Right lung (tissue), 5 donors: ENCODE data around the gene DCDC2. TPM values are rescaled to one million over a fixed set of nuclear protein-coding genes. Genes with fewer than 3 reads are reported as not detected.
"Not testable (repeated sequence)": the region's sequence is repeated elsewhere in the genome, so short reads cannot be mapped to it uniquely, and the experiment has no call there.

ENCODE experiments used
- DNase-seq, 2 donors: peaks; one replicate each; pipeline ENCODE4 v3.0.0-alpha.2; 2013
- polyA plus RNA-seq, 5 donors: library from polyadenylated mRNA; unstranded; fragments of 120-200 nt; gene quantifications; one replicate each; pipeline versions ENCODE4 v1.2.1 to v1.2.3, GENCODE V29; 2013; ENCODE audit warnings: inconsistent platforms in 1 of 5, low replicate concordance in 1 of 5; ENCODE audit not compliant: insufficient read length in 5 of 5, insufficient read depth in 1 of 5

DCDC2 gene
- polyA plus RNA-seq, 5 donors = 8.3 to 16.6 (median 12.2) TPM

DNA sequence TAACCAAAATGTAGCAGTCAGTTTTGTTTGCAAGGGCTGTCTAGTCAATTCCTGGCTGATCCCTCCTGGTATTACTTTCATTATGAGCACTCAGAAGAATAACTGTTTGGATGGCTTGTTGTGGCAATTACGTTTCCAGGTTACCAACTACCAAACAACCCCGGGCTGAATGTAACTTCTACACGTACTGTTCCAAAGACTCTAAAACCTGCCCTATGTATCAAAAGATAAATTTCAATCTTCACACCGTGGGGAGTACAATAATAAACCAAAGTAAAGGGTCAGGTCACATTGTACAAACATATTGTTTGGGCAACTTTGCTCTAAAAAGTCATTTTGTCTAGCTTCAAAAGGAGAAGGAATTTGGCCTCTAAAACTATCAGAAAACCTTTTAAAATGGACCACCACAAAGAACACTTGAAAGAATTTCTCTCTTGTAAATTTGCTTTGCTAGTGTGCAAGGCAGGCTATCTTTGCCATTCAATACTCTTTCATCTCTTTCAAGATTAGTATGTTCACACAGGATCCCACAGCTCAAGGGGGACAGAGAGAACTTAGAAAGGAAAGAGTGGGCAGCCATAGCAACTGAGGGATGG, 27.6 kb downstream of the DCDC2 start:
- DNase-seq = no peak

DNA sequence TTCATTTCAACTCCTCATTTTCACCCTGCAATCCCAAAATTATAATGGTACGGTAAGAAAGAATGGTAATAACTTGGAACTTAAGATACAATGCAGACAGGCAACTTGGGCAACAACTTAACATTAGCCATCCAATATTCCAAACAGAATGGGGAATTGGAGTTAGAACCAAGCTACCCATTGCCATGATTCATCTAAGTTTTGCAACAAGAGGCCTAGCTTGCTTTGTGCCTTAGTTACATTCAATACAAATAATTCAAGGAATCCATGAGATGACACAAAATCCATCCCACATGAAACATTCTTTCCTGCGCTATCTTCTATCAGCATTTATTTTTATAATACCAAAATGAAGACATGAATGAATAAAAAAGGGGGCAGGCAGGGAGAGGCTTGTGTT, 28.4 kb downstream of the DCDC2 start:
- DNase-seq = no peak

DNA sequence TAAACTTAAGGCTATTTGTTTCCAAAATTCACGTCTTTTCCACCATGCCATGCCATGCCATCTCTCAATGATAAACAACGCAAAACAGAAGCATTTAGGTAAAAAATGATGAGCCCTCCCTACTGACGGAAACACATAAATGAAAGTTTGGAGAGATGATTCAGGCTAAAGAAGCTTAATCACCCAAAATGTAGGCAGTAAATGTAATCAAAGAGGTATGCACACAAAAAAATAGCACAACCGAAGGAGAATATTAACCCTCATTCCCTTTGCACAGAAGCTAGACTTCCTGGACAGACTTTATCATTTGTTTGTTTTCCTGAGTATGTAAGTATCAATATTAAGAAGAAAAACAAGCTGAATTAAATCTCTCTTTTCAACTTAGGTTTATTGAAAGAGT, 28.8 kb downstream of the DCDC2 start:
- DNase-seq = no peak

DNA sequence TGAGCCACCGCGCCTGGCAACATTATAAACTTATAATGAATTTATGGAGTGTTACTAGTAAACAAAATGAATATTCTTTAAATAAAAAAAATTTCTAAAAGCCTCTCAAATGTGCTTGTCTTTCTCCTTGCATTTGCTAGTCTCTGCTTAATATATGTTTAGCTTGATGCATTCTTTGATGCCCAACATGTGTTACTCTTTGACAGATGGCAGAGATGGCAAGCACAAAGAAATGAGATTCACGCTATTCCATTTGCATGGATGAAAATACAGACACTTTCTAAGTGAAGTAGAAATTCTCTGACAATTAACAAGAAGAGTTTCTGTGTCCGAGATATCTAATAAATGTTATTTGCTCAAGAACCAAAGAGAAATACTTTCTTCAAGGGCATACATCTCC, 30.1 kb downstream of the DCDC2 start:
- no peak for DNase-seq

DNA sequence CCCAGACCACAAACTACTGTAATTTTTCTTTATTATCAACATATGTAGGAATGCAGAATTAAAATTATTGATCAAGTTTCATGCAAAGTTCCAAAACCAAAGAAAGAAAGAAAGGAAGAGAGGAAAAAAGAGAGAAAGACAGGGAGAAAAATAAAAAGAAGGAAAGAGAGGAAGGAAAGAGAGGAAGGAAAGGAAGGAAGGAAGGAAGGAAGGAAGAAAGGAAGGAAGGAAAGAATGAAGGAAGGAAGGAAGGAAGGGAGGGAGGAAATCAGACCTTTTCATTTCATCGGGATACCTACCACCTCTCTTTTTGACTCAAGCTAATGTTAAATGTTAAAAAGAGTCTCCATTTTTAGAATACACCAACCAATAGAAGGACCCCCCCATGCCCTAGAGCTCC, 31.9 kb downstream of the DCDC2 start:
- DNase-seq = no peak

DNA sequence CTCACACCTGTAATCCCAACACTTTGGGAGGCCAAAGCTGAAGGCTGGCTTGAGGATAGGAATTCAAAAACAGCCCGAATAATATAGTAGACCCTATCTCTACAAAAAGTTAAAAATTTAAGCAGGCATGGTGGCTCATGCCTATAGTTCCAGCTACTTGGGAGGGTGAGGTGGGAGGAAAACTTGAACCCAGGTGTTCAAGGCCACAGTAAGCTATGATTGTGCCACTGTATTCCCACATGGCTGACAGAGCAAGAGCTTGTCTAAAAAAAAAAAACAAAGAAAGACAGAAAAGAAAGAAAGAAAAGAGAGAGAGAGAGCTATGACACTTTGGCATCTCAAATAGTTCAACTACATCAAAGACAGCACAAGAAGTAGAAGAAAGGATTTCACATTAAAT, 33.2 kb downstream of the DCDC2 start:
- no peak for DNase-seq

DNA sequence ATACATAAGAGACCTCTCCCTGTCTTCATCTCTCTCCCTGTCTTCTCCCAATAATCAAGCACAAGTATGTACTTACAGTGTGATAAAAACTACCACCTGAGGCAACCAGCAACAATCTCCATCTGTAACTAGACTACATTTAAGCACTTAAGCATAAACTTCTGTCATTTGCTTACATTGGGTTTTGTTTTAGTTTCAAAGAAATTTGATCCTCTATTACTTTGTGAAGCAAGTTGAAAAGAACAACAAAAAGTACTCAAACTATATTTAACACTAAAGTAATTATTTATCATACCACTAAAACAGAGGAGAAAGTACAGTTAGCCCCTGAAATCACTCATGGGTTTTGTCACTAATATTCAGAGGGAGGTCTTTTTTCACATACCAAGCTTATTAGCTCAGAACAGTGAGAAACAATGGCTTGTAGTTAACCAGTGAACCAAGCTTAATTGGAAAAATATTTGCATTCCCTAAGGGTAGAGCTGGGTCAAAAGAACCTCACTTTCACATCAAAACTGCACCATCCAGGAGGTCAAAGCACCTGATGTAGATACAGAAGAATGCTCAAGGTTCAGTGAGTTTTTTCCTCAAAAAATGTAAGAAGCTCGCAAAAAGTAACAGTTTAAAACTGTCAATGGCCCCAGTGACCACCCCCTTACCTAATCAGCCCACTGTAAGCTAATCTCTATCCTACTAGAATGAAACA, 34.1 kb downstream of the DCDC2 start:
- DNase-seq = no peak

DNA sequence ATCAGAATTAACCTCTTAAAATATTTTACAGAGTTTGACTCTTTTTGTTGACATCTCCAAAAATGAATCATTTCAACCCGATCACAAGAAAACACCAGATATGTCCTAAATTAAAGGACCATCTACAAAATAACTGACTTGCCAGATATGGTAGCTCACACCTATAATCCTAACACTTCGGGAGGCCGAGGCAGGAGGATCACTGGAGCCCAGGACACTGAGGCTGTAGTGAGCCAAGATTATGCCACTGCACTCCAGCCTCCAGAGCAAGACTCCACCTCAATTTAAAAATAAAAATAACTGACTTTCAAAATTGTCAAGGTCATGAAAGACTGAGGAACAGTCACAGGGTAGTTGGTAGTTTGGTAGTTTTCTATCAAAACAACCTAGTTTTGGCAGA, 34.9 kb downstream of the DCDC2 start:
- DNase-seq = no peak

DNA sequence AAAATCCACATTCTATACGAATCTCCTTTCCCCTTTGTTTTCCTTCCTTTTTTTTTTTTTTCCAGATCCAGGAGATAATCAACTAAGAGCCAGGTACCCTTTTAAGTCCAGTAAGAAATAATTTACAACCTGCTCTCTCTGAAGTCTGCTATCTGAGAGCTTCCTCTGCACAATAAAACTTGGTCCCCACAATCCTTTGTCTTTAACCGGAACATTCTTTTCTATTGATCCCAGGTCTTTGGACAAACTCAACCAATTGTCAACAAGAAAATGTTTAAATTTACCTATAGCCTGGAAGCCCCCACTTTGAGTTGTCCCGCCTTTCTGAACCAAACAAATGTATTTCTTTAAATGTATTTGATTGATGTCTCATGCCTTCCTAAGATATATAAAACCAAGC, 35.4 kb downstream of the DCDC2 start:
- DNase-seq = not testable (repeated sequence)

DNA sequence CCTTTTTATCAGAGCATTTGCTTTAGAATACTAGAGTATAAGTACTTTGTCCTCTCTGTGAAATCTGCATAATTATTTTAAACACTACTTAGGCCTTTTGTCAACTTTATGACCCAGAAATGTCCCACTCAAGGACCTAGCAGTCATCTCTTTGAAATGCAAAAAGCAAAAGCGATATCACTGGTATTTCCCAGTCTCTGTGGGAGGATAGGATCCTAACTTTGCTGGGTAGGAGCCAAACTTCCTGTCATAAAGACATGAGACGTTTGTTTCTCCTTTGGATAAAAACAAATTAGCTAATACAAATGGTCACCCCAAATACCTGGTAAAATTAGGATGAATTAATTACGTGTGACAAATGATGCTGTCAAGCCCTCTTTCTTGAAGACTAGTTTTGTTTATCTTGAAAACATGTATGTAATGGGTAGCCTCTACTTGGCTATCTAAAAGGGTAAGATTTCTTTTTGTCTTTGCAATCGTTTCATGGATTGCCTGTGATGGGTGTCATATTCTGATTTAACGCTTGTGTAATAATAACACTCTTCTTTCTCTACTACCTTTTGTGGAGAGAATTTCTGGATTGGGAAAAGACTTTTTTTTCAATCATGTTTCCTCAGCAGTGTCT, 36.2 kb downstream of the DCDC2 start:
- no peak for DNase-seq

DNA sequence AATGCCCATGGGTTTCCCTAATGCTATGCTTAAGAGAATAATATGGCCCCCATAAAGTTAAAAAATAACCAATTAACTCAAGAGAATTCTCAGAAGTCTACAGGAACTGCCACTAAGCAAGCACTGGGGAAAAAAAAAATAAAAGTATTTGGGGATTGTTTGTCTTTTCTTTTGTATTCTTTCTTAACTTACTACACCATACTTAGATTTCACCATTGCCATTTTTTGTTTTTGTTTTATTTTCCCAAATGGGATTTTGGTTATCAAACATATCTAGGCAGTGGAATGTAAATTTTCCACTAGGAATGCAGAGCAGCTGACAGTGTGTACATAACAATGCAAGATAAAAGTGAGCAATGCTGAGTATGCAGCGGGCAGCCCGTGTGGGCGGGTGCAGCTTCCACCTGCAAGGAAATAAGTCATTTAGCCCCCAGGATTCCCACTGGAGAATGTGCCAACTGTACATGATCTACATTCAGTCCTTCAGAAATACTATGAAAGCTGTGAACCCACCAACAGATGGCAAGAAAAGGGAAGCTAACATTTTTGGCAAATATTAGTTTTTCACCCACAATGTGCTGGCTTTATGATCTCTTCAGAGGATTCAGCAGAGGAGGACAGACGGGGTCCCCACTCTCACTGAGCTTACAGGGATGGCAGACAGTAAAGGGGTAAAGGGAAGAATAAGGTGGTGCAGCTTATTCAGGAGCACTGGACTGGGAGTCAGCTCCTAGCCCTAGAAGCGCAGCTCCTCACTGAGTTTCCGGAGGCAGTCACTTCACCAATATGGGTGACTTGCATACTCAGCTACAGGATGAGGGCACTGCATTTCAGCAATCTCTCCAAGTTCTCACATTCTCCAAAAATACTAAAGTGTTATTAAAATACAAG, 44.4 kb downstream of the DCDC2 start:
- no peak for DNase-seq

DNA sequence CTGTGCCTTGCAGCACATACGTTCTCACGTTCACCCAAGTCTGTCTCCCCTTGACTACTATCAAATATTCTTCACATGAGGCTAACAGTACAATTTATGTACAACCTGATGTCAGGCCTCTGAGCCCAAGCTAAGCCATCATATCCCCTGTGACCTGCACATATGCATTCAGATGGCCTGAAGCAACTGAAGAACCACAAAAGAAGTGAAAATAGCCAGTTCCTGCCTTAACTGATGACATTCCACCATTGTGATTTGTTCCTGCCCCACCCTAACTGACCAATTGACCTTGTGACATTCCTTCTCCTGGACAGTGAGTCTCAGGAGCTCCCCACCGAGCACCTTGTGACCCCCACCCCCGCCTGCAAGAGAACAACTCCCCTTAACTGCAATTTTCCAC, 46.1 kb downstream of the DCDC2 start:
- DNase-seq = not testable (repeated sequence)

DNA sequence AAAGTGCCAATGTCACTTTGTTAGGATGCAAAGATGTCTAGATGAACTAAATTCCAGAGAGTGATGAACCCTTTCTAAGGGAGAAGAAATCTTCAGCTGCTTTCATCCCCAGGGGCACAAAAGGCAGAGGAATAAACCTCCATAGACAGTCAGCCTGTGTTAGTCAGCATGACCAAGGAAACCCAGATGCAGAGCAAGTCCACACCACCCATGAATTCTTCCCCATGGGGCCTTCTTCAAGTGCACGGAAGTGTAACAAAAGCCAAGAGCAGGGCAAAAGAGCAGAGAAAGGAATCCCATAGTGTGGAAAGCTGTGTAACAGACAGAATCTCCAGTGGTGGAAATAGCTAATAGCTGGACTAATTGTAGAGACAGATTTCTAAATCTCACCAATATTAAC, 50.0 kb downstream of the DCDC2 start:
- no peak for DNase-seq

DNA sequence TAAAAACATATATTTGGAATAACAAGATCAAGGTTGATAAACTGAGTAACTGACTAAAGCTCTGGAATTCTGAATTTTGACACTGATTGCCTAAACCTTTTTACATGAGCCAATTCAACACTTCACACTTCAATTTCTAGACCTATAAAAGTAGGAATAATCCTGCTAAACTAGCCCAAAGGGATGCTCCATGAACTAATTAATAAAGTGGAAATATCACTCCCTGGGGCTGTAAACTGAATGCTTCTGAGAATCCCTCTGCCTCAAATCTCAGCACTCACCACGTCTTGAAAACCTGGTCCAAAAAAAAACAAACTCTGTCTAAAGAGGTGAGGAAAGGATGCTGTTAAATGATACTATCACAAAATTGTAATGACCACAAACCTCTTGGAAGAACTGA, 50.9 kb downstream of the DCDC2 start:
- no peak for DNase-seq

DNA sequence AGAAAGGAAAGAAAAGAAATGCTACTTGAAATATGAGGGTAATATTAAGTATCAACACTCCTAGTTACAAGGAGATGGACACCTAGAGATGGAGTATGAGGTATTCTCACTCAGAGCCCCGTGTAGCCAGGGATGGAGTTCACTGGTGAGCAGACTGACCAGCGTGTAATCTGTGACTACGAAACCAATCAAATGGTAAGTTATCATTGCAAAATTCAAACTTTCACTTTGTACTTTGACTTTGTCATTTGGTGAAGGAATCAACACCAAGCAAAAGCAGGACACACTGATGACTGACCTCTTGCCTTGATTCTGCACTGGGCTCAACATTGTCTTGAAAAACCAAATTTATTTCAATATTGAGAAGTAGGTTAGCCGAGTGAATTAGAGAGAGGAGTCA, 51.8 kb downstream of the DCDC2 start:
- DNase-seq = no peak

DNA sequence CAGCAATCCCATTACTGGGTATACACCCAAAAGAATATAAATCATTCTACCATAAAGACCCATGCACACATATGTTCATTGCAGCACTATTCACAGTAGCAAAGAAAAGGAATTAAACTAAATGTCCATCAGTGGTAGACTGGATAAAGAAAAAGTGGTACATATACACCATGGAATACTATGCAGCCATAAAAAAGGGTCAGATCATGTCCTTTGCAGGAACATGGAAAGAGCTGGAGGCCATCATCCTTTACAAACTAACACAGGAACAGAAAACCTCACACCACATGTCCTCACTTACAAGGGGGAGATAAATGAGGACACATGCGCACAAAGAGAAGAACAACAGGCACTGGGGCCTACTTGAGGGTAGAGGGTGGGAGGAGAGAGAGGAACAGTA, 60.9 kb downstream of the DCDC2 start:
- no peak for DNase-seq

DNA sequence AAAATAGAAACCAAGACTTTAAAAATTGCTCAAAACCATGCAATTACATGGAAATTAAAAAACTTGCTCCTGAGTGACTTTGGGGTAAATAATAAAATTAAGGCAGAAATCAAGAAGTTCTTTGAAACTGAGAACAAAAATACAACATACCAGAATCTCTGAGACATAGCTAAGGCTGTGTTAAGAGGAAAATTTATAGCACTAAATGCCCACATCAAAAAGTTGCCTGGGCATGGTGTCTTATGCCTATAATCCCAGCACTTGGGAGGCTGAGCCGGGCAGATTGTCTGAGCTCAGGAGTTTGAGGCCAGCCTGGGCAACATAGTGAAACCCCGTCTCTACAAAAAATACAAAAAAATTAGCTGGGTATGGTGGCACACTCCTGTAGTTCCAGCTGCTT, 64.0 kb downstream of the DCDC2 start:
- not testable (repeated sequence) for DNase-seq

DNA sequence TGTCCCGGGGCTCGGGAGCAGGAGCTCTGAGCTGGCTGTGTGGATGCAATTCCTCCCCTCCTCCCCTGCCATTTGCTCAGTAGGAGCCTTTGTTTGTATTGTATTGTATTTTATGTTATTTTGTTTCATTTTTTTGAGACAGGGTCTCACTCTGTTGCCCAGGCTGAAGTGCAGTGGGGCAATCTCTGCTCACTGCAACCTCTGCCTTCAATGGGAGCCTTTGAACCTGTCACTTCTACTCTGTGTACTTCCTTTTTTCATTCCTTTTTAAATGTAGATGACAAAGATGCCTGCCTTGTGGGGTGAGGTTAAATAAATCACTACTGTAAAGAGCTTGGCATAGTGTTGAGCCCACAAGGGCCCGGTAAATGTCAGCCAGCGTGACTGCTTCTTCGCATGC, 70.6 kb downstream of the DCDC2 start:
- no peak for DNase-seq

DNA sequence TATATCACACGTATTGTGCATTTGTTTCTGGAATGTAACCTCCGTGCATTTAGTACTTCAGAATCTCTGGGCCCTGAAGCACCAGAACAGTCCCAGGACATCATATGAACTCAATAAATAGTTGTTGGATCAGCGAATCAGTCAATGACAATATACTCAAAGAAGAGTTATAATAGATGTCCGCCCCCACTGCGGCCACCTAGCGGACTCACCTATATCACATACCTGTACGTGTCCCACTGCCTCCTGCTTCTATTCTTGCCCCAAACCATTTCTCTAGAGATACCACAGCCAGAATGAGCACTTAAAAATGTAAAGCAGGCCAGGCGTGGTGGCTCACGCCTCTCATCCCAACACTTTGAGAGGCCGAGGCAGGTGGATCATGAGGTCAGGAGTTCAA, 73.9 kb downstream of the DCDC2 start:
- DNase-seq = no peak

DNA sequence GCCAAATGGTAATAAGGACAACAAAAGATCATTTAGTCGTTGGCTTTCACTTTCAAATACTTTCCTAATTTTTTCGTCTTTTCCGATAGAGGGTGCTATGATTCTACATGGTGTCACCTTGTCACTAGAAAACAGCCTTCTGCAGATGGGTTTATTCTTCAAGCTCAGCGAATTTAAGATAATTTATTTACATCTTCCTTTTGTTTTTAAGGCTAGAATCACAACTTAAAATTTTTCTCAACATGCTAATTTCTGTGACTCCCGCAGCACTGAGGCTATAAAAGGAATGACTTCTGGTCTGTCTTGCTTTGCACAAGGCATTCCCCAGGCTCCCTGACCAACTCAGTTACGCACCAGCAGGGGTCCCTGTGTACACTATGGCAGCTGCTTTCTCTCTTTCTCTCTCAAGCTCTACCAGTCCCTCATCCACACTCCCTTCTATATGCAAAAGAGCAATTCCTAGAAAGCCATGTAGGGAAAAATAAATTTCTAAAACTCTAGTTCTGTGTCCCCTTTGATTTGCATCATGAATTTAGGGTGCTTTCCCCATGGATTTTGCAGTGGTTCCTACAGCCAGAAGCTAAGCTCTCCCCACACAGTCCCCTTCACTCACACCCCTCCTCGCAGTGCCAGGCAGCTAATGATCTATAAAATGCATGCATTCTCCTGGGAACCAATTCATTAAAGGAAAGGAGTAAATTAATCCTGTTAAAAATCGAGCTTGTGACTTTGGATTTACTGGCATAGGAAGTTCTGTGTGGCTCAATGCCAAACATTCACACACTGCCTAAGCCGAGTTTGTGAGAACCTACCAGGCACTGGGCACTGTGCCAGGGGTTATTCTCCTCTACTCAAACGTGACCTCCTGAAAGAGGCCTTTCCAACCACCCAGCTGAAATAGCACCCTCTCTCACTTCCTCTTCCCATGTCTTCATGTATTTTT, 74.5 kb downstream of the DCDC2 start:
- peak; percentile 58 to 62 for DNase-seq

DNA sequence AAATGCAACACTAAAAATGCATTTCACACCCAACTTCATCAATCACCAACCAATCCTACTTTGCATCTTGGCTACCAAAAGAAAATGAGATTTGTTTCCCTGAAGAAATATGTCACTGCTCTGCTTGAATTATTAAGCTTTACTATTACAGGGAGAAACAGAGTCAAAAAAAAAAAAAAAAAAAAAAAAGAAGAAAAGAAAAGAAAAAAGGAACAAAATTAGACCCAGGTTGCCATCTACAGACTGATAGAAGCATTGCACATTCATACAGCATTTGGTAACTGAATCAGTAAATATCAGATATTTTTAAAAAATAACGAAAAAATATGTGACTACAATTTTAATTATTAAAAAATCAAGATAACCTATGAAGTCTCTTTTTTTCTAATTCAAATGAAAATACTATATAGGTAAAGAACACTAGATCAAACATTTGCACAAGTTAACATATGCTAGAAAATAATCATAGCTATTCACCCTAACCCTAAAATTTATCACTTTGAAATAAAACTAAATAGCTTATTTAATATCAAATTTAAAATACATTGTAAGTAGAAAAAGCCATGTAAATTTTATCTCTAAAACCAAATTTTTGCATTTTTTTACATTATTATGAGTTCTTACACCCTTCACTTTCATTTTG, 83.3 kb downstream of the DCDC2 start:
- peak in 1 of 2 donors; percentile 4 for DNase-seq
